HG03135 (cell line): Measurements from ENCODE around the gene DNAJC5.
"Not testable (repeated sequence)": the region's sequence is repeated elsewhere in the genome, so short reads cannot be mapped to it uniquely, and the experiment has no call there.

ENCODE experiments used
- ATAC-seq: cut with Tn5 transposase; IDR thresholded peaks from one replicate; pipeline ENCODE4 v1.9.1; 2021; ENCODE audit warnings: mild to moderate bottlenecking, moderate library complexity; ENCODE audit not compliant: unreplicated experiment

Gene DNAJC5

GRCh38 chr20:63903796-63904561 is 9.1 kb downstream of the DNAJC5 start:
- no peak for ATAC-seq

DNA sequence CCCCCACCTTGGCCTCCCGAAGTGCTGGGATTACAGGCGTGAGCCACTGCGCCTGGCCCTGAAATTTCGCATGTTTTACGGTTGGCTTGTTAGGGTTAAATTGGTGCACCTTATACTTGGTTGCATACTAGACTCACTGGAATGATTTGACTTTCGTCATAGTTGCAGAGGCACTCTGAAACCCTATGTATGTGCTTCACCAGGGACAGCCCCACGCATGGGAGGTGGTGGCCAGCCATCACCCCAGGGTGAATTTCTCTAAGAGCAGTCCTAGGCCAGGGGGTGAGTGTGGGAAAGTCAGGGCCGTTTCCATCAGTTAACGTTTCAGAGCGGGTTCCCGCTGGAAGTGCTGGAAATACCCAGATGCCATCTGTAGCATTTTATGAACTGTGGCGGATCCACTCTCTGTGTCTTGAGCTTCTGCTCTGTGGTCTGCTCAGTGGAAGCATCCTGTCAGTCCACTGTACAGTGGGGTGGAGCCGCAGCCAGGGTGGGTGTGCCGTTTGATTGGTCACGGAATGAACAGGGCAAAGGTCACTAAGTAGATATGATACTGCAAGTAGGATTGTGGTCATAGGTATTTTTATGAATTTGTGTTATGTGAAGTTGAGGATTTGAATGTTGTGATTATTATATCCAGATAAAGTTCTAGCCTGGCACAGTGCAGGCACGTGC is 13.2 kb downstream of the DNAJC5 start:
- no peak for ATAC-seq

DNA sequence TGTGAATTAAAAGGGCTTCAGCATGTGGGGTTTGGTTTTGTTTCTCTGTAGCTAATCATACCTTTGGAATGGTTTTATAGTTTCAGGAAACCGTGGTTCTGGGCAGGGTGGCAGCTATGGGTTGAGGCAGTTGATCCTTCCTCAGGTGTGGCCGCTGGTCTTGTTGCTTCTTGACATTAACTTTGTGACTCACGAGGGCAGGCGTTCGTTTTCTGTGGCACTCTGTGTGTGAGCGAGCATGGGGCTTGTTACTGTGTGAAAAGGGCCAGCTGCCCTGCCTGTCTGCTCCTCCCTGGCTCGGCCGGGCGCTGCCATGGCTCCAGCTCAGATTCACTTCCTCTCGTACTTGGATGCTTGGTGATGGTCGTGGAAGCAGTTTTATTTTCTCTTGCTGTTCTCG is 16.2 kb downstream of the DNAJC5 start:
- no peak for ATAC-seq

- ATAC-seq: no peak
Measured at GRCh38 chr20:63913768-63914167, 18.8 kb downstream of the DNAJC5 start.

GRCh38 chr20:63915471-63915870 is 20.5 kb downstream of the DNAJC5 start:
- ATAC-seq: no peak

DNA sequence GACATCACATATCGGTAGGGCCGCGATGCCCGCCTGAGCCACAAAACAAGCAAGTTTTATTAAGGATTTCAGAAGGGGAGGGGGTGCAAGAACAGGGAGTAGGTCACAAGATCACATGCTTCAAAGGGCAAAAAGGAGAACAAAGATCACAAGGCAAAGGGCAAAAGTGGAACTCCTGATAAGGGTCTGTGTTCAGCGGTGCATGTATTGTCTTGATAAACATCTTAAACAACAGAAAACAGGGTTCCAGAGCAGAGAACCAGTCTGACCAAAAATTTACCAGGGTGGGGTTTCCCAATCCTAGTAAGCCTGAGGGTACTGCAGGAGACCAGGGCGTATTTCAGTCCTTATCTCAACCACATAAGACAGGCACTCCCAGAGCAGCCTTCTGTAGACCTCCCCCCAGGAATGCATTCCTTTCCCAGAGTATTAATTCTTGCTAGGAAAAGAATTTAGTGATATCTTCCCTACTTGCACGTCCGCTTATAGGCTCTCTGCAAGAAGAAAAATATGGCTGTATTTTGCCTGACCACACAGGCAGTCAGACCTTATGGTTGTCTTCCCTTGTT is 21.5 kb downstream of the DNAJC5 start:
- not testable (repeated sequence) for ATAC-seq

DNA sequence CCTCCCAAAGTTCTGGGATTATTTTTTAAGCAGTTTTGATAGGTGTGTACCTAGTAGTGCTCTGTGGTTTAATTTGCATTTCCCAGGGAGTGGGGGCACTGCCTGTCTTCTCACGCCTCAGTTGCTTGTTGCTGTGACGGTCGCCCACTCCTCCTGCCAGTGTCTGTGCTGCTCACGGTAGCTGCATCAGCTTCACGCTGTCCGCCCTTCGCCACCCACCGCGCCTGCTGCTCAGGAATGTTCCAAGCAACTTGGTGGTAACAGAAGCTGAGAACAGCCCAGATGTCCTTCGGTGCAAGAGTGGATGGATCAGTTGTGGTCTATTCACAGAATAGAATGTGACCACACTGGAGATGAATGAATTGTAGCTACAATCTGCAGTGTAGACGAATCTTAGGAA is 22.9 kb downstream of the DNAJC5 start:
- ATAC-seq: no peak

- ATAC-seq: no peak
Measured at GRCh38 chr20:63919130-63919529, 24.2 kb downstream of the DNAJC5 start.

GRCh38 chr20:63920226-63920625 is 25.3 kb downstream of the DNAJC5 start:
- ATAC-seq: no peak

DNA sequence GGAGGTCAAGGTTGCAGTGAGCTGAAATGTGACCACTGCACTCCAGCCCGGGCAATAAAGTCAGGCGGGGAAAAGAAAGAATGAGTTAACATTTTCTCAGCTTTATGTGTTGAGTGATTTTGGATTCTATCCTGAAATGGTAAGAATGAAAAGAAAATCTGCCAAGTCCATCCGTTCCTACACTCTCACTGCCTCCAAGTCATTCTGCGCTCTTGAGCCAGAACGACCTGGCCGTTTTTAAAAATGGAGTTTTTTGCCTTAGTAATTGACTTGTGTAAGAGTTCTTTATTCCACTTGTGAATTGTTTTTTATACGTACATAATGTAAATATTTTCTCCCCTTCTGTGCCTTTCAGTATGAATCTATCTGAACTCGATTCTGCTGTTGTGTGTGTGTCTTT is 28.7 kb downstream of the DNAJC5 start:
- no peak for ATAC-seq

DNA sequence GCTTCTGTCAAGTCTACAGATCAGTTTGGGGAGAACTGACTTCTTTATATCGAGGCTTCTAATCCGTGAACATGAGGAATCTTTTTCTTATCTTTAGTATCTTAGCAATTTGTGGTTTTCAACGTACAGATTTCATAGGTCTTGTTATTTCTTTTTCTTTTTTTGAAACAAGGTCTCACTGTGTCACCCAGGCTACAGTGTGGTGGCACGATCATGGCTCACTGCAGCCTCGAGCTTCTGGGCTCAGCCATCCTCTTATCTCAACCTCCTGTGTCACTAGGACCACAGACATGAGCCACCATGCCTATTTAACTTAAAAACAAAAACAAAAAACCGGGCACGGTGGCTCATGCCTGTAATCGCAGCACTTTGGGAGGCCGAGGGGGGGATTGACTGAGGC is 29.3 kb downstream of the DNAJC5 start:
- no peak for ATAC-seq

- no peak for ATAC-seq
Measured at GRCh38 chr20:63926298-63926697, 31.4 kb downstream of the DNAJC5 start.

- no peak for ATAC-seq
Measured at GRCh38 chr20:63929071-63929470, 34.1 kb downstream of the DNAJC5 start.

- ATAC-seq: not testable (repeated sequence)
Measured at GRCh38 chr20:63929473-63929883, 34.6 kb downstream of the DNAJC5 start.

DNA sequence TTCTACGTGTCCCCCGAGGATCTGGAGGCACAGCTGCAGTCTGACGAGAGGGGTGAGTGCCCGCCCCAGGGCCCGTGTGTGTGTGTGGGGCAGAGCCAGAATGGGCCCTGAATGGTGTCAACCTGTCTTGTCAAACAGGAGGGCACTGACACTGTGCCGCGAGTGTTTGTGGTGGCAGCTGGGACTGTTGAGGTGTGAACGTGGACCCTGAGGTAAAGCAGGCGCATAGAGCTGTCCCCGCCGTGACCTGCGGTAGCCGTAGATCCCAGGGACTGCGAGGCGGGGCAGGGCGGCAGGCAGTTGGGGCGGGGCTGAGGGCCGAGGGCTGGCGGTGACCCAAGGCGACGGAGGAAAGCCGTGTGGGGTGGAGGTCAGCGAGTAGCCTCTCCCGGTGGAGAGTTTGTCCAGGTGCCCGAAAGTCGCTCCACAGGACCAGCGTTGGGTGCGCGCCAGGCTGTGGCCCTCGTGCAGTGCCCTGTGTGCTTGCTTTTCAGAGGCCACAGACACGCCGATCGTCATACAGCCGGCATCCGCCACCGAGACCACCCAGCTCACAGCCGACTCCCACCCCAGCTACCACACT is 36.1 kb downstream of the DNAJC5 start:
- no peak for ATAC-seq

GRCh38 chr20:63931735-63932134 is 36.8 kb downstream of the DNAJC5 start:
- ATAC-seq: no peak

- no peak for ATAC-seq
Measured at GRCh38 chr20:63932606-63933160, 37.8 kb downstream of the DNAJC5 start.

GRCh38 chr20:63933646-63934045 is 38.7 kb downstream of the DNAJC5 start:
- ATAC-seq: no peak

GRCh38 chr20:63934271-63935068 is 39.5 kb downstream of the DNAJC5 start:
- ATAC-seq: no peak

- no peak for ATAC-seq
Measured at GRCh38 chr20:63935447-63935846, 40.5 kb downstream of the DNAJC5 start.

DNA sequence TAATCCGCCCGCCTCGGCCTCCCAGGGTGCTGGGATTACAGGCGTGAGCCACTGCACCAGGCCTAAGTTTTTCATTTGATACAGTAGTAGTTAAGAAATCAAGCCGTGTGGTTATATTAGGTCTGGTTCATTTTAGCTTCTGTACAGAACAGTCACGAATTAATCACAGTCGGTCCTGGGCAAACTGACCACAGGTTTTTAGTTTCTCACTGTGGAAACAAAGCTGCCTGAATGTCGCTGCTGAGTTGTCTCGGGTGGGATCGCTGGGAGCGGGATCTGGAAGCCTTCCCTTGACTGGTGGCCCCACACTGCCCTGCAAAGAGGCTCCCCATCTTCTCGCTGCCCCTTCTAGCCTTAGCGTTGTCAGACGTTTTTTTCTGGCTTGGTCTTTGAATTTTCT is 42.7 kb downstream of the DNAJC5 start:
- no peak for ATAC-seq
